ENCODE measurements around the gene SPC25.
"Not testable (repeated sequence)": the region's sequence is repeated elsewhere in the genome, so short reads cannot be mapped to it uniquely, and the experiment has no call there.

Gene SPC25

DNA sequence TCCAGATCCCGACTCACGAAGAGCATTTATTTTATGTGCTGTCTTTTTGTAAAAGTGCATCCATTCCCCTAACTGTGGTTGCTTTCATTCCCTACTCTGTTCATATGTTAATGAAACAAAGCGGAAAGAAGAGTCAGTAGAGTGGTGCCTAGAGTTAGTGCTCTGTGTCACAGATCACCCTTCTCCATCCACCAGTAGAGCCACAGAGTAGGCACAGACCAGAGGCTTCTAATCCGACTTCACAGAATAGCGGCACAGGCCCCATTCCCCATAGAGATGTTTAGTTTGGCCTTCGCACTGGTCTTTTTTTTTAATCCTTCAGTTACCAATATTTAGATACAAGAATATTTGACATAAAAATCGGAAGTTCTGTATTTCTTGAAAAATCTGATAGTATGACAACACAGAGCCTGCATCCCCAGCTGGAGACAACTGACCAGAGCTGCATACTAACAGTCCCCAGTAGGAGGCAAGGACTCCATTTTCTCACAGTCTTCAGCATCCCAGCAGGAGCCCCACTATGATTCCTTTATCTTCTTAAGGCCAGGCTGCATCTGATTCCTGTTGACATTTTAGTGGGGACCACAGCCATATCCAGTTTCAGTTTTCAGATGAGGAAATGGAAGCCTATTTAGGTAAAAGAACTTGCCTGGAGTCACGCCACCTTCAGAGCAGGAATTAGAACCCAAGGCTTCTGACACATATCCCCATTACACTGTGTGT is 17.9 kb upstream of the SPC25 start:
- DNase-seq: no peak
- in situ Hi-C loops (cut with HindIII; ENCODE audit: low pct_ligation_motif_present, low pct_unique_long_range_greater_than_20kb, low sequenced_read_pairs): loop anchor here (25.0 kb wide), 1 partner anchor 146 kb away; no protein-coding TSS in a partner anchor

GRCh38 chr2:168904358-168904757 is 14.1 kb upstream of the SPC25 start:
- no peak for DNase-seq
- in situ Hi-C loops (cut with HindIII; ENCODE audit: low pct_ligation_motif_present, low pct_unique_long_range_greater_than_20kb, low sequenced_read_pairs): loop anchor here (25.0 kb wide), 1 partner anchor 142 kb away; no protein-coding TSS in a partner anchor

DNA sequence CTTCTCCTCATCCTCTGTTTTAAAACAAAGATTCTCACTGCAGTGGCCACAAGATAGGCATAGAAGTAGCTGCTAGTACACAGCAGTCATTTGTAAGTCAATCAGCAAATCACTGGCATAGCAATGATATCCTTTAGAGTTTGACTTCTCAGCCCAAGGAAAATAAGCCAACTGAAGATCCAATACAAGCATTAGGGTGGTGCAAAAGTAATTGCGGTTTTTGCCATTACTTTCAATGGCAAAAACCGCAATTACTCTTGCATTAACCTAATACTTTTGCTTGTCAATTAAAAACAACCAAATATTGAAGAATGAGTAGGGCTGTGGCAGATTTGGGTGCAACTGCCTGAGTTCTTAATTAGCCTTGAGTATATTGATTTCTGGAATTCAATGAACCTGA is 13.7 kb upstream of the SPC25 start:
- no peak for DNase-seq
- in situ Hi-C loops (cut with HindIII; ENCODE audit: low pct_ligation_motif_present, low pct_unique_long_range_greater_than_20kb, low sequenced_read_pairs): loop anchor here (25.0 kb wide), 1 partner anchor 142 kb away; no protein-coding TSS in a partner anchor

DNA sequence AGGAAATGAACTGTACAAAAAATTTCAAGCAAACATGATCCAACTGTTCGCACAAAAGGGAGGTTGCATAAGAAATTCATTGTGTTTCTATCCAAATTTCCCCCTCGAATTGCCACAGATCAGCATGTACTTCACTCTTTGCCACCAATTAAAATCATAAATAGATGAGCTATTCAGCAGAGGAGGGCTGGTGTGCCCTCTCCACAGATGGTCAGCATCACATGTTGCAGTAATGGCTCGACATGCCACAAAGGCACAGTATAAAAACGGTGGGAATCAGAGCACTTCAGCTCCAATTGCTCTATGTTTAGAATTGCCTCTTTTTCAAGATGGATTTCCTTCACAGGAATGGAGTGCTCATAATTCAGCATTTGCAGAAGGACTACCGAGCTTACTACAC is 10.8 kb upstream of the SPC25 start, which contains the start of gene G6PC2:
TSS of gene G6PC2 (plus strand) at position 289 of the 400 bp plus-strand sequence. CDS start at position 330, 41 bp downstream.
- in situ Hi-C loops (cut with HindIII; ENCODE audit: low pct_ligation_motif_present, low pct_unique_long_range_greater_than_20kb, low sequenced_read_pairs): loop anchor here (25.0 kb wide), 1 partner anchor 139 kb away; no protein-coding TSS in a partner anchor
- no peak for DNase-seq

GRCh38 chr2:168897449-168897848 is 7.2 kb upstream of the SPC25 start:
- in situ Hi-C loops (cut with HindIII; ENCODE audit: low pct_ligation_motif_present, low pct_unique_long_range_greater_than_20kb, low sequenced_read_pairs): no loop called here
- DNase-seq: no peak

DNA sequence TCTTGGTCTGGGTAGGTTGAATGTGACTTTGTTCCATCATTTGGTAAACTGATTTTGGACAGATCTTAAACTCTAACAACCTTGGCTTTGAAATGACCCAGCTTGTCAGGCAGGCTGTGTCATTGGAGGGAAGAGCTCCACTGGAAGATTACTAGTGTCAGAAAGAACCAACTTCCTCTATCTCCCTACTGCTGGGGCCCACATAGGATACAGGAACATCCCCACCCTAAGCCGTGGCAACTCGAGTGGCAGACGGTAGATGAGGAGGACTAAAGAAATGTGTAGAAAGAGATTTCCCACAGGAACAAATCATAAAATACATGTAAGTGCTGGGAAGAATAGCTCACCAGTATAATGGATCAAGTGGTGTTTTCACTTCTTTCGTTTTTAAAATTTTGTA is 6.6 kb upstream of the SPC25 start:
- no peak for DNase-seq
- in situ Hi-C loops (cut with HindIII; ENCODE audit: low pct_ligation_motif_present, low pct_unique_long_range_greater_than_20kb, low sequenced_read_pairs): no loop called here

DNA sequence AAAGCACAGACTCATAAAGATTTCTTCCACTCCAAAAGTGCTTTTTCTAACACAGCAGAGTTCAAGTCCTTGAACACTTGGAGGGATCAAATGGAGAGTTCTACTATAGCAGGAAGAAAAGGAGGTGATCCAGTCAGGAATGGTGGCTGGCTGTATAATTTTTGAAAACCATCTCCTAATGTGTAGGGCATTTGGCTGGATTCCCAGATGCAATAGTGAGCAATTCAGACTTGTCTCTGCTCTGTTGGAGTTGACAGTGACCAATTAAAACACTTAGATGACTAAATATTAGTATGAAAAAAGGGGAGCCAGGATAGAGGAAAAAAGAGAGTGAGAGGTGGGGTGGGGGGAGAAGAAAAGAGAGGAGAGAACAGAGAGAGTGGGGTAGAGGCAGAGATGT is 5.5 kb upstream of the SPC25 start:
- no peak for DNase-seq
- in situ Hi-C loops (cut with HindIII; ENCODE audit: low pct_ligation_motif_present, low pct_unique_long_range_greater_than_20kb, low sequenced_read_pairs): no loop called here

GRCh38 chr2:168894720-168895119 is 4.5 kb upstream of the SPC25 start:
- no peak for DNase-seq
- in situ Hi-C loops (cut with HindIII; ENCODE audit: low pct_ligation_motif_present, low pct_unique_long_range_greater_than_20kb, low sequenced_read_pairs): no loop called here

DNA sequence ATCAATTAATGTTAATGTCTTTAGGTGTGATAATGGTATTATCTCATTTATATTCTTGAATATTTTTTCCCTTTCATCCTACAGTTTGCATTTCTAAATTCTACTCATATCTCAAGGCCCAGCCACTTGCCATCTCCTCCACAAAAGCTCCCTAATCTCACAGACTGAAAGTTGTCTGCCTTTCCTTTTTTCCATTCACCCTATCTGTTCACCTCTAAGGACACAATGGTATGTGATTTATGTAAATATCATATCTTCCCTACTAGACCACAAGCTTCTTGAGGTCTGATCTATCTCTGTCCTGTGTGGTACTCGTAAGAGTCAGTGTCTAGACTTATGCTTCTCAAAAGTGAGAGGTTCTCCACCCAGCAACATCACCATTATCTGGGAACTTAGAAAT is 3.9 kb upstream of the SPC25 start:
- in situ Hi-C loops (cut with HindIII; ENCODE audit: low pct_ligation_motif_present, low pct_unique_long_range_greater_than_20kb, low sequenced_read_pairs): no loop called here
- DNase-seq: no peak

GRCh38 chr2:168892327-168892726 is 2.1 kb upstream of the SPC25 start:
- DNase-seq: no peak

DNA sequence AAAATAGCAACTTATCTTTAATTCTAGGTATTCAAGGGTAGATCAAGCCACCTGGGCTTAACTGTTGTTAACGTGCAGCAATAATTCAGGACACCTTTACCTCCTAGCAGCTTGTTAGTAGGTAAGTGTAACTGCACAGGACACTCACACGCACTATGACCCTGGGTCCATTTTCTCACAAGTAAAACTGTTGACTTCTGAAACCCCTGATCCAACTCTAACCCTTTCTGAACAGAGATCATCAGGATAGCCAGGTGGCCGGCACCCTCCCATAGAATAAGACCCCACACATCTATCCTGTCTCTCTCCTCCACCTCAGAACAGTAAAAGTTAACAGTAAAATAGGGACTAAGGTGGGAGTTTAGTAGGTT is 610 bp downstream of the SPC25 start:
- no peak for DNase-seq
- in situ Hi-C loops (cut with HindIII; ENCODE audit: low pct_ligation_motif_present, low pct_unique_long_range_greater_than_20kb, low sequenced_read_pairs): no loop called here

More at GRCh38 chr2:168892327-168892726, 2.1 kb upstream of the SPC25 start:
- in situ Hi-C loops (cut with HindIII; ENCODE audit: low pct_ligation_motif_present, low pct_unique_long_range_greater_than_20kb, low sequenced_read_pairs): no loop called here

GRCh38 chr2:168884975-168885374 is 5.3 kb downstream of the SPC25 start:
- DNase-seq: peak; percentile 37
- in situ Hi-C loops (cut with HindIII; ENCODE audit: low pct_ligation_motif_present, low pct_unique_long_range_greater_than_20kb, low sequenced_read_pairs): no loop called here

DNA sequence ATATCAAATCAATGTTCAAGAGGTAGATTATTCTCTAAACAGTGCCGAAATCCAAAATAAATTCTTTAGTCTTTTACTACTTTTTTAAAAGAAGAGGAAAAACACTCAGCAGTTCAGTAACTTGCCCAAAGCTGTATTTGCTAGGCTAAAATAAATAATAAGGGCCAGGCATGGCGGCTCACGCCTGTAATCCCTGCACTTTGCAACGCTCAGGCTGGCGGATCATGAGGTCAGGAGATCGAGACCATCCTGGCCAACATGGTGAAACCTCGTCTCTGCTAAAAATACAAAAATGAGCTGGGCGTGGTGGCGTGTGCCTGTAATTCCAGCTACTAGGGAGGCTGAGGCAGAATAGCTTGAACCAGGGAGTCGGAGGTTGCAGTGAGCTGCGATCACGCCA is 8.1 kb downstream of the SPC25 start:
- DNase-seq; in situ Hi-C loops (cut with HindIII; ENCODE audit: low pct_ligation_motif_present, low pct_unique_long_range_greater_than_20kb, low sequenced_read_pairs): not testable (repeated sequence)

GRCh38 chr2:168874368-168875054 is 15.7 kb downstream of the SPC25 start:
- in situ Hi-C loops (cut with HindIII; ENCODE audit: low pct_ligation_motif_present, low pct_unique_long_range_greater_than_20kb, low sequenced_read_pairs): no loop called here
- DNase-seq: no peak

DNA sequence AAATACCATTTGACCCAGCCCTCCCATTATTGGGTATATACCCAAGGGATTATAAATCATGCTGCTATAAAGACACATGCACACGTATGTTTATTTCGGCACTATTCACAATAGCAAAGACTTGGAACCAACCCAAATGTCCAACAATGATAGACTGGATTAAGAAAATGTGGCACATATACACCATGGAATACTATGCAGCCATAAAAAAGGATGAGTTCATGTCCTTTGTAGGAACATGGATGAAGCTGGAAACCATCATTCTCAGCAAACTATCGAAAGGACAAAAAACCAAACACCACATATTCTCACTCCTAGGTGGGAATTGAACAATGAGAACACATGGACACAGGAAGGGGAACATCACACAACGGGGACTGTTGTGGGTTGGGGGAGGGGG is 19.4 kb downstream of the SPC25 start:
- in situ Hi-C loops (cut with HindIII; ENCODE audit: low pct_ligation_motif_present, low pct_unique_long_range_greater_than_20kb, low sequenced_read_pairs); DNase-seq: not testable (repeated sequence)

DNA sequence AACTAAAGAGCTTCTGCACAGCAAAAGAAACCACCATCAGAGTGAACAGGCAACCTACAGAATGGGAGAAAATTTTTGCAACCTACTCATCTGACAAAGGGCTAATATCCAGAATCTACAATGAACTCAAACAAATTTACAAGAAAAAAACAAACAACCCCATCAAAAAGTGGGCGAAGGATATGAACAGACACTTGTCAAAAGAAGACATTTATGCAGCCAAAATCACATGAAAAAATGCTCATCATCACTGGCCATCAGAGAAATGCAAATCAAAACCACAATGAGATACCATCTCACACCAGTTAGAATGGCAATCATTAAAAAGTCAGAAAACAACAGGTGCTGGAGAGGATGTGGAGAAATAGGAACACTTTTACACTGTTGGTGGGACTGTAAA is 19.9 kb downstream of the SPC25 start:
- in situ Hi-C loops (cut with HindIII; ENCODE audit: low pct_ligation_motif_present, low pct_unique_long_range_greater_than_20kb, low sequenced_read_pairs): not testable (repeated sequence)

DNA sequence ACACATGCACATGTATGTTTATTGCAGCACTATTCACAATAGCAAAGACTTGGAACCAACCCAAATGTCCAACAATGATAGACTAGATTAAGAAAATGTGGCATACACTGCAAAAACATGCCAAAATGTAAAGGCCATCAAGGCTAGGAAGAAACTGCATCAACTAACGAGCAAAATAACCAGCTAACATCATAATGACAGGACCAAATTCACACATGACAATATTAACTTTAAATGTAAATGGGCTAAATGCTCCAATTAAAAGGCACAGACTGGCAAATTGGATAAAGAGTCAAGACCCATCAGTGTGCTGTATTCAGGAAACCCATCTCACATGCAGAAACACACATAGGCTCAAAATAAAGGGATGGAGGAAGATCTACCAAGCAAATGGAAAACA is 23.1 kb downstream of the SPC25 start:
- DNase-seq; in situ Hi-C loops (cut with HindIII; ENCODE audit: low pct_ligation_motif_present, low pct_unique_long_range_greater_than_20kb, low sequenced_read_pairs): not testable (repeated sequence)

More for the DNA sequence above, 19.9 kb downstream of the SPC25 start:
- DNase-seq: not testable (repeated sequence)

- in situ Hi-C loops (cut with HindIII; ENCODE audit: low pct_ligation_motif_present, low pct_unique_long_range_greater_than_20kb, low sequenced_read_pairs): no loop called here
- no peak for DNase-seq
Measured at GRCh38 chr2:168858146-168858545, 32.1 kb downstream of the SPC25 start.

GRCh38 chr2:168855601-168856000 is 34.6 kb downstream of the SPC25 start:
- no peak for DNase-seq
- in situ Hi-C loops (cut with HindIII; ENCODE audit: low pct_ligation_motif_present, low pct_unique_long_range_greater_than_20kb, low sequenced_read_pairs): no loop called here

DNA sequence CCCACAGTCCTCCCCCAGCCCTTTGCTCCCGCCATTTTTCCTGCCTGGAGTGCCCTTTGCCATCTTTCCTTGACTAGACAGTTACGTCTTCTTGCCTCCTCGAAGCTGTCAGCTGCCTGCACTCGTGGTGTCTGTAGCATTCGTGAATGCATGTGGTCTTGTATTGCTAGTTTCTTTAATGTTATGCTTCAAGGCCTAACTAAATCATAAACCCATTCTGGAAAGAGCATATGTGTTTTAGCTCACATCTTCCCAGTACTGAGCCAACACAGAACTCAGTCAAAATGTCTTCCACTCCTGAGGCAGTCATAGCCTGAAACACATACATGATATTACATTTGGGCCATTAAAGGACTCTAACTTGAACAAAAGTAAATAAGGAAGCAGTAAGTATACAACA is 35.6 kb downstream of the SPC25 start:
- in situ Hi-C loops (cut with HindIII; ENCODE audit: low pct_ligation_motif_present, low pct_unique_long_range_greater_than_20kb, low sequenced_read_pairs): no loop called here
- DNase-seq: no peak

All from ACHN (cell line).